Measurements from ENCODE around the gene SPAG16.

The SPAG16 gene

DNA sequence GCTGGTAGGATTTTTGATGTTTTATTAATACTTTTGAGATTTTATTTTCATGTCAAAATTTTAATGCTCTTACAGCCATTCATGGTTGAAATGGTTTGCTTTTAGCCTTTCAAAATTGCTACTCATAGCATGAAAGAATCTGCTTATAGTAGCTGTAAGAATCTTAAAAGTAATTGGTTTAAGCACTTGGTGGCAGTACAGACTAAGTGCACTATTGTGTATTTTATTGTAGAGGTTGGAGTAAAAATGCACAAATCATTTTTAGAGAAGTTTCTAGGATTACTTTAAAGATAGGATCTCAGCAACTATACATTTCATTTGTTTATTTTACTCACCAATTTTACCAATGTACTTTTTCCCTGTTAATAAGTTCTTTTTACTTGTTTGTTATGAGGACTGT lies 205.8 kb downstream of the SPAG16 start:
- no peak for DNase-seq (ENCODE audit: low read depth in 1 of 2, low spot score in 1 of 2)
- Histone ChIP-seq H3K4me3 (replicated peaks; ENCODE audit: insufficient read depth, low read length) (no peak overlapping the region), H3K27ac (replicated peaks) (no peak overlapping the region), H3K27me3 (ENCODE audit: insufficient read depth, poor library complexity, severe bottlenecking) (no peaks in the 10 kb centered on the region)
- TF ChIP-seq, protein P1, sequence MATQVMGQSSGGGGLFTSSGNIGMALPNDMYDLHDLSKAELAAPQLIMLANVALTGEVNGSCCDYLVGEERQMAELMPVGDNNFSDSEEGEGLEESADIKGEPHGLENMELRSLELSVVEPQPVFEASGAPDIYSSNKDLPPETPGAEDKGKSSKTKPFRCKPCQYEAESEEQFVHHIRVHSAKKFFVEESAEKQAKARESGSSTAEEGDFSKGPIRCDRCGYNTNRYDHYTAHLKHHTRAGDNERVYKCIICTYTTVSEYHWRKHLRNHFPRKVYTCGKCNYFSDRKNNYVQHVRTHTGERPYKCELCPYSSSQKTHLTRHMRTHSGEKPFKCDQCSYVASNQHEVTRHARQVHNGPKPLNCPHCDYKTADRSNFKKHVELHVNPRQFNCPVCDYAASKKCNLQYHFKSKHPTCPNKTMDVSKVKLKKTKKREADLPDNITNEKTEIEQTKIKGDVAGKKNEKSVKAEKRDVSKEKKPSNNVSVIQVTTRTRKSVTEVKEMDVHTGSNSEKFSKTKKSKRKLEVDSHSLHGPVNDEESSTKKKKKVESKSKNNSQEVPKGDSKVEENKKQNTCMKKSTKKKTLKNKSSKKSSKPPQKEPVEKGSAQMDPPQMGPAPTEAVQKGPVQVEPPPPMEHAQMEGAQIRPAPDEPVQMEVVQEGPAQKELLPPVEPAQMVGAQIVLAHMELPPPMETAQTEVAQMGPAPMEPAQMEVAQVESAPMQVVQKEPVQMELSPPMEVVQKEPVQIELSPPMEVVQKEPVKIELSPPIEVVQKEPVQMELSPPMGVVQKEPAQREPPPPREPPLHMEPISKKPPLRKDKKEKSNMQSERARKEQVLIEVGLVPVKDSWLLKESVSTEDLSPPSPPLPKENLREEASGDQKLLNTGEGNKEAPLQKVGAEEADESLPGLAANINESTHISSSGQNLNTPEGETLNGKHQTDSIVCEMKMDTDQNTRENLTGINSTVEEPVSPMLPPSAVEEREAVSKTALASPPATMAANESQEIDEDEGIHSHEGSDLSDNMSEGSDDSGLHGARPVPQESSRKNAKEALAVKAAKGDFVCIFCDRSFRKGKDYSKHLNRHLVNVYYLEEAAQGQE (IDR thresholded peaks at IDR 0.05; ENCODE audit: insufficient replicate concordance, low read depth): no peak
- no peak for TF ChIP-seq POLR2AphosphoS5 (IDR thresholded peaks at IDR 0.05; ENCODE audit: low read depth)
- TF ChIP-seq, protein P2, sequence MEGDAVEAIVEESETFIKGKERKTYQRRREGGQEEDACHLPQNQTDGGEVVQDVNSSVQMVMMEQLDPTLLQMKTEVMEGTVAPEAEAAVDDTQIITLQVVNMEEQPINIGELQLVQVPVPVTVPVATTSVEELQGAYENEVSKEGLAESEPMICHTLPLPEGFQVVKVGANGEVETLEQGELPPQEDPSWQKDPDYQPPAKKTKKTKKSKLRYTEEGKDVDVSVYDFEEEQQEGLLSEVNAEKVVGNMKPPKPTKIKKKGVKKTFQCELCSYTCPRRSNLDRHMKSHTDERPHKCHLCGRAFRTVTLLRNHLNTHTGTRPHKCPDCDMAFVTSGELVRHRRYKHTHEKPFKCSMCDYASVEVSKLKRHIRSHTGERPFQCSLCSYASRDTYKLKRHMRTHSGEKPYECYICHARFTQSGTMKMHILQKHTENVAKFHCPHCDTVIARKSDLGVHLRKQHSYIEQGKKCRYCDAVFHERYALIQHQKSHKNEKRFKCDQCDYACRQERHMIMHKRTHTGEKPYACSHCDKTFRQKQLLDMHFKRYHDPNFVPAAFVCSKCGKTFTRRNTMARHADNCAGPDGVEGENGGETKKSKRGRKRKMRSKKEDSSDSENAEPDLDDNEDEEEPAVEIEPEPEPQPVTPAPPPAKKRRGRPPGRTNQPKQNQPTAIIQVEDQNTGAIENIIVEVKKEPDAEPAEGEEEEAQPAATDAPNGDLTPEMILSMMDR (IDR thresholded peaks at IDR 0.05; ENCODE audit: insufficient read depth, low read length): no peak
- TF ChIP-seq SPI1 (IDR thresholded peaks at IDR 0.05; ENCODE audit: borderline replicate concordance, low read depth): no peak
- TF ChIP-seq GABPA (IDR thresholded peaks at IDR 0.05; ENCODE audit: low read depth): no peak

DNA sequence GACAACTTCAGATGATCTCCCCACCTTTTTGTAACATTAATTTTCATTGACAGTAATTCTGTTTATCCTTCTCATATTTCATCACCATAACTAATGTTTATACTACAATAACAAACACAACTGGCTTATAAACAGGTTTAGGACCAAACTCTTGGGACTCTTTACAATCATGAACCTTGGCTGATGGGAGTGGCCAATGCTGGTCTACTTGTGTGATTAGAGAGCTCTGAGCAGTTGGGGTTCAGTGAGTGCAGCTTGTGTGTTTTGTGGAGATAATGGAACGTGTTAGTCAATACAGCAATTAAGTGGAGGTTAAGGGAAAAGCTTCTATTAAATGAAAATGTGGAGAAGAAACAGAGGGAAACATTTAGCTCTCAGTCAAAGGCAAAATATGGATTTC lies 207.1 kb downstream of the SPAG16 start:
- TF ChIP-seq SPI1 (IDR thresholded peaks at IDR 0.05; ENCODE audit: borderline replicate concordance, low read depth): no peak
- Histone ChIP-seq H3K4me3 (replicated peaks; ENCODE audit: insufficient read depth, low read length) (no peak overlapping the region), H3K27me3 (ENCODE audit: insufficient read depth, poor library complexity, severe bottlenecking) (no peaks in the 10 kb centered on the region), H3K27ac (replicated peaks) (no peak overlapping the region)
- DNase-seq (ENCODE audit: low read depth in 1 of 2, low spot score in 1 of 2): no peak

DNA sequence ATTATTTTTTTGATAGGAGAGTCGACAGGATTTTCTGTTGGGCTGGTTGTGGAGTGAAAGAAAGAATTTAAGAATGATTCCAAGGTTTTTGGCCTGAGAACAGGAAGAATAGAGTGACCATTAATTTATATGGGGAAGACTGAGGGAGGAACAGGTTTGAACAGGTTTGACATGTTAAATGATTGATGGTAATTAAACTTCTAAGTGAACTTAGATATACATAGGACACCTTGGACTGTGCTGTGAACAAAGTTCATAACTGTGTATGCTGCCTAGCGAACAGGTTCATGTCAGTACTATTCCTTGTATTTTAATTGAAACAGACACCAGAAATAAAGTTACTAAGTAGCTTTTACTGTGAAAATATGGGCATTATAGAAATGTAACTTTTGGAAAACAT lies 212.0 kb downstream of the SPAG16 start:
- TF ChIP-seq, protein P2 (IDR thresholded peaks at IDR 0.05; ENCODE audit: insufficient read depth, low read length): no peak
- TF ChIP-seq POLR2AphosphoS5 (IDR thresholded peaks at IDR 0.05; ENCODE audit: low read depth): no peak
- no peak for TF ChIP-seq GABPA (IDR thresholded peaks at IDR 0.05; ENCODE audit: low read depth)
- no peak for TF ChIP-seq SPI1 (IDR thresholded peaks at IDR 0.05; ENCODE audit: borderline replicate concordance, low read depth)
- TF ChIP-seq, protein P1 (IDR thresholded peaks at IDR 0.05; ENCODE audit: insufficient replicate concordance, low read depth): no peak
- H3K4me3 ChIP-seq (replicated peaks; ENCODE audit: insufficient read depth, low read length): no peak overlapping the region
- H3K27me3 ChIP-seq (ENCODE audit: insufficient read depth, poor library complexity, severe bottlenecking): no peaks in the 10 kb centered on the region
- no peak overlapping the region for H3K27ac ChIP-seq (replicated peaks)
- DNase-seq (ENCODE audit: low read depth in 1 of 2, low spot score in 1 of 2): no peak

DNA sequence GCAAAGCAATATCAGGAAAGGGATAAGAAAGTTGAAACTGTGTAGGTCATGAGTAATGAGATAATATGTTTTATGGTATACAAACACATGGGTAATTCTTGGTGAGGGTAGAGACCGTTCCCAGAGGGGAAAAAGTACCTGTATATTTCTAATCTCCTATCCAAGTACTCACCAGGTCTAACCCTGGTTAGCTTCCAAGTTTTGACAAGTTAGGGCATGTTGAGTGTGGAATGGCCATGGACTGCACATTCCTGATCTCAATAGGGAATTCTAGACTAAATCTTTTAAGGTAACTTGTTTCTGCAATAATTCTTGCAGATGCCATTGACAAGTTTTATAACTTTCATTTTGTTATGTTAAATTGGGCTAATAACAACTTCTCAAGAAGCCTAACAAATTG lies 216.6 kb downstream of the SPAG16 start:
- TF ChIP-seq, protein P1 (IDR thresholded peaks at IDR 0.05; ENCODE audit: insufficient replicate concordance, low read depth): no peak
- no peak for TF ChIP-seq GABPA (IDR thresholded peaks at IDR 0.05; ENCODE audit: low read depth)
- TF ChIP-seq, protein P2 (IDR thresholded peaks at IDR 0.05; ENCODE audit: insufficient read depth, low read length): no peak
- TF ChIP-seq POLR2AphosphoS5 (IDR thresholded peaks at IDR 0.05; ENCODE audit: low read depth): no peak
- no peak for TF ChIP-seq SPI1 (IDR thresholded peaks at IDR 0.05; ENCODE audit: borderline replicate concordance, low read depth)
- DNase-seq (ENCODE audit: low read depth in 1 of 2, low spot score in 1 of 2): no peak
- Histone ChIP-seq H3K4me3 (replicated peaks; ENCODE audit: insufficient read depth, low read length) (no peak overlapping the region), H3K27me3 (ENCODE audit: insufficient read depth, poor library complexity, severe bottlenecking) (no peaks in the 10 kb centered on the region), H3K27ac (replicated peaks) (no peak overlapping the region)

Data from HL-60 (cell line).